ENCODE data around the gene EPHA5. TPM values are rescaled to one million over a fixed set of nuclear protein-coding genes. Genes with fewer than 3 reads are reported as not detected.
A peak's percentile ranks its signal among the peaks of the same experiment; 100 is the strongest.

EPHA5 gene
- total RNA-seq, 1 experiment from 2014 or later: not detected

DNA sequence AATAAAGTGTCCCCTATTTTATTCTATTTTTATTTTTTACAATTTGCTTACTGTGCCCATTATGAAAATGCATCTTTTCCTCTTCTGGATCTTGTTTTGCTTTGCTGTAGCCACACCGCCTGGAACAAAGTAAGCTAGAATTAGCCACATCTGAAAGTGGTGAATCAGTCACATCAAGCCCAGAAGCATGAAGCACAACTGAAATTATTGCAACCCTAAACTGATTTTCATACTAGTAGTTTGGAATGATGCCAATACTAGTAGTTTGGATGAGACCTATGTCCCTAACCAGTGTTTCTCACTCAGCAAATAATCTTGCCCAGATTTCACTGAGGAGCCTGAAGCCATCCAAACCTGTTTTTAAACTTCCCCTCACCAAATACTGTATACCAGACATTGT, 303.0 kb downstream of the EPHA5 start:
- Histone ChIP-seq H3K27me3 (ENCODE audit: insufficient read depth, low read length) (no peaks in the 10 kb centered on the region), H3T11ph (ENCODE audit: low read length) (no peak overlapping the region), H3K9me3 (ENCODE audit: control insufficient read depth, low read depth, low read length) (no peaks in the 10 kb centered on the region), H3K79me2 (ENCODE audit: insufficient read depth, low read length) (no peaks in the 10 kb centered on the region), H2AK5ac (ENCODE audit: insufficient read length, low read length) (no peak overlapping the region), H3K18ac (ENCODE audit: insufficient read length, low read depth, low read length) (no peak overlapping the region), H3K4ac (ENCODE audit: low read depth, low read length) (no peak overlapping the region), H2AFZ (ENCODE audit: low read length) (peak overlapping the region; percentile 40), H2BK120ac (ENCODE audit: low read depth, low read length, poor library complexity, severe bottlenecking) (no peak overlapping the region), H3K4me1 (ENCODE audit: insufficient read depth, low read length) (no peaks in the 10 kb centered on the region), H3K79me1 (ENCODE audit: insufficient read depth, low read depth, low read length, poor library complexity, severe bottlenecking) (no peaks in the 10 kb centered on the region), H3K56ac (ENCODE audit: insufficient read length, low read depth, low read length) (no peak overlapping the region), H3K27ac (ENCODE audit: insufficient read length, low read depth, low read length) (no peak overlapping the region), H4K20me1 (ENCODE audit: control insufficient read depth, insufficient read depth, insufficient read length) (no peaks in the 10 kb centered on the region), H4K5ac (ENCODE audit: insufficient read length, low read depth, low read length) (no peak overlapping the region), H3K4me2 (ENCODE audit: insufficient read depth, insufficient read length, low read length) (no peak overlapping the region), H4K91ac (ENCODE audit: insufficient read length, low read depth, low read length) (no peak overlapping the region), H3K23ac (ENCODE audit: insufficient read length, low read depth, low read length) (no peak overlapping the region), H3K9ac (ENCODE audit: extremely low read depth, insufficient read length, low read length) (no peak overlapping the region), H2BK15ac (ENCODE audit: low read depth, low read length) (no peak overlapping the region), H3K14ac (ENCODE audit: insufficient read depth, low read length) (no peak overlapping the region), H2BK5ac (ENCODE audit: insufficient read length, low read length) (no peak overlapping the region), H4K8ac (replicated peaks; ENCODE audit: insufficient read length, low read depth, low read length) (no peak overlapping the region), H3K23me2 (ENCODE audit: insufficient read length, low read depth, low read length, poor library complexity, severe bottlenecking) (no peaks in the 10 kb centered on the region), H2BK12ac (ENCODE audit: insufficient read length, low read depth, low read length) (no peak overlapping the region), H2BK20ac (ENCODE audit: low read depth, low read length, poor library complexity, severe bottlenecking) (no peak overlapping the region)
- Mint-ChIP-seq H3K27ac (no peak overlapping the region), H3K36me3 (ENCODE audit: insufficient read depth in 1 of 3, low read depth in 3 of 3) (no peaks in the 10 kb centered on the region), H3K9me3 (no peaks in the 10 kb centered on the region), H3K4me3 (no peak overlapping the region), H3K27me3 (ENCODE audit: low read depth) (no peaks in the 10 kb centered on the region), H3K4me1 (no peaks in the 10 kb centered on the region)
- TF ChIP-seq, protein P1, sequence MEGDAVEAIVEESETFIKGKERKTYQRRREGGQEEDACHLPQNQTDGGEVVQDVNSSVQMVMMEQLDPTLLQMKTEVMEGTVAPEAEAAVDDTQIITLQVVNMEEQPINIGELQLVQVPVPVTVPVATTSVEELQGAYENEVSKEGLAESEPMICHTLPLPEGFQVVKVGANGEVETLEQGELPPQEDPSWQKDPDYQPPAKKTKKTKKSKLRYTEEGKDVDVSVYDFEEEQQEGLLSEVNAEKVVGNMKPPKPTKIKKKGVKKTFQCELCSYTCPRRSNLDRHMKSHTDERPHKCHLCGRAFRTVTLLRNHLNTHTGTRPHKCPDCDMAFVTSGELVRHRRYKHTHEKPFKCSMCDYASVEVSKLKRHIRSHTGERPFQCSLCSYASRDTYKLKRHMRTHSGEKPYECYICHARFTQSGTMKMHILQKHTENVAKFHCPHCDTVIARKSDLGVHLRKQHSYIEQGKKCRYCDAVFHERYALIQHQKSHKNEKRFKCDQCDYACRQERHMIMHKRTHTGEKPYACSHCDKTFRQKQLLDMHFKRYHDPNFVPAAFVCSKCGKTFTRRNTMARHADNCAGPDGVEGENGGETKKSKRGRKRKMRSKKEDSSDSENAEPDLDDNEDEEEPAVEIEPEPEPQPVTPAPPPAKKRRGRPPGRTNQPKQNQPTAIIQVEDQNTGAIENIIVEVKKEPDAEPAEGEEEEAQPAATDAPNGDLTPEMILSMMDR (conservative IDR thresholded peaks at IDR 0.05): no peak
- DNase-seq: no peak
- no CpG with 5 or more reads among the region's 1 CpG for WGBS (ENCODE audit: extremely low coverage, insufficient read length, low lambda C conversion rate)
